Right atrium auricular region (tissue), 2 donors: ENCODE data around the gene UQCC2. TPM values are rescaled to one million over a fixed set of nuclear protein-coding genes. Genes with fewer than 3 reads are reported as not detected.
A peak's percentile ranks its signal among the peaks of the same experiment; 100 is the strongest.

ENCODE experiments used
- DNase-seq: peaks from one replicate; pipeline ENCODE4 v3.0.0-alpha.2; 2019; ENCODE audit warnings: low spot score
- H3K27ac ChIP-seq, 2 donors: fragments of 200-600 bp; sonication (generic); 1 replicate in 1 of 2; 2 replicates in 1 of 2; pipeline ENCODE4 v1.5.1; 2016 to 2019
- H3K27me3 ChIP-seq, 2 donors: fragments of 200-600 bp; sonication (generic); one replicate each; pipeline versions ENCODE4 v1.5.1 to v1.6.0; 2017 to 2019
- H3K36me3 ChIP-seq: fragments of 200-600 bp; sonication (generic); one replicate; pipeline ENCODE4 v1.5.1; 2016
- H3K4me1 ChIP-seq, 2 donors: fragments of 200-600 bp; sonication (generic); one replicate each; pipeline versions ENCODE4 v1.5.1 to v1.6.0; 2017 to 2019
- H3K4me3 ChIP-seq, 2 donors: fragments of 200-600 bp; sonication (generic); 1 replicate in 1 of 2; 2 replicates in 1 of 2; pipeline ENCODE4 v1.5.1; 2017 to 2019; ENCODE audit warnings: mild to moderate bottlenecking in 1 of 2, moderate library complexity in 1 of 2
- H3K9me3 ChIP-seq, 2 donors: fragments of 200-600 bp; sonication (generic); one replicate each; pipeline ENCODE4 v1.5.1; 2019
- CTCF ChIP-seq, 2 donors: fragments of 200-600 bp; sonication (generic); IDR thresholded peaks; one replicate each; pipeline ENCODE4 v1.5.1; 2019; ENCODE audit warnings: antibody characterized with exemption in 2 of 2
- total RNA-seq, 2 donors: library from RNA; depleted of rRNA; stranded (reverse); fragments of >200 nt; gene quantifications; one replicate each; pipeline ENCODE4 v1.1.0, GENCODE V29; 2016

The UQCC2 gene
- total RNA-seq, 2 donors from 2014 or later, result 69.1 to 143 TPM

DNA sequence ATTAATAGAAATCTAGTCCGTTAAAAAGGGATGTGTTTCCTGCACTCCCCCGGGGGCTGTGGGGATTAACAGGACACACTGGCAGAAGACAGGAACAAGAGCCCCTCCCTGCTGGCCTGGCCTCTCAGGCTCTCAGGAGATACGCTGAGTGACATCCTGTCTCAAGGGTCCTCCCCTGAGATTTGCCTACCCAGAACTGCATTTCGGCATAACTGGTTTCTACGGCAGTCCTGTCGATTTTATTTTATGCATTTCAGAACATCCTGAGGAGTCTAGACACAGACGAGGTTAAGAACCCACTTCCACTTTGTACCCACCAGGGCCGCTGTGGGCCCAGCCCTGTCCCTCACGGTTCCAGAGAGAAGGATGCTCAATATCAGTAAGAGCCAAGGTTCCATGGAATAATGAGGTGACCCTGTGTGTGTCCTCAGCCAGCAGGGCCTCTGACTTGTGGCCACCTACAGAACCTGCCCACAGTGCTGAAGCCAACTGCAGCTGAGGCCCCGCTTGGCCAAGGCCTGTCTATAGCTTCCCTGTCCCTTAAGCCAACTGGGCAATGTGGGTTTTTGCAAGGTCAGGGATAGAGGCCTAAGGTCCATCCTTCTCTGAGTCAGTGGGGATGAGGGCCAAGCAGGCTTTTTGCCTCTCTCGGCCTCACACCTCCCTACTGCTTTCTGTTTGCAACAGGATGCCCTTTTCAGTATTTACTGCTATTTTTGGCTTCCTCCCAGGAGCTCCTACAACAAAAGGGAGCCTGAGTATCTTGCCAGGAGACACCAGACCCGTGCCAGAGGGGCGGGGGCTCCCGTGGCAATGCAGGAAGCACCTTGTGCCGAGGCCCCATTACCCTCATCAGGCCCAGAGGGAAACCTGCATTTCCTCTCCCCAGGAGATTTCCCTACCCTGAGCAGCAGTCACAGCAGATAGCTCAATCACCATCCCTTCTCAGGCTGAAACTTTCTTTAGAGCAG, 14.7 kb downstream of the UQCC2 start:
- Histone ChIP-seq H3K9me3 (no peaks in the 10 kb centered on the region), H3K4me3 (no peak overlapping the region), H3K27me3 (no peaks in the 10 kb centered on the region), H3K36me3 (peaks cover 42% of the 10 kb centered on the region), H3K4me1 (peaks cover 0 to 85% of the 10 kb centered on the region in 2 donors), H3K27ac (peak overlapping the region; percentile 85 to 87)
- TF ChIP-seq CTCF (IDR thresholded peaks at IDR 0.05), result no peak
- DNase-seq, result peak; percentile 60

DNA sequence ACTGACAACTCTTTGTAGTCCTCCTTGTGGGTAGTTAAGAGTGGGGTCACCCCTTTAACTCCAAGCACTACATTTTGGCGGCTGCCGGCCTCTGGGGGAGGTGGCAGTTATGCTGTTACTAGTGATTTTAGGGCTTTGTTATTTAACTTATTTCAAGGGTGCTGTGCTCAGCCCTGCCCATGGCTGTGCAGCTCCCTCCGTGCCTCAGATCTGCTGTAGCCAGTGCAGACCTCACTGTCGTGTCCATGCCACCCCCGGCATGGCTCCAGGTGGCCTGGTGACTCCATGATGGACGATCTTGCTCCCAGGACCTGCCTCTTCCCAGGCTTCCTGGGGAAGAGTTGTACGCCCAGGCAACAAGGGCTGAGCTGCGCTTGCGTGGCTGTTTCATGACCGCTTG, 15.4 kb downstream of the UQCC2 start:
- H3K36me3 ChIP-seq, result peaks cover 44% of the 10 kb centered on the region
- no peak overlapping the region for H3K4me3 ChIP-seq
- peak overlapping the region; percentile 85 to 87 for H3K27ac ChIP-seq
- peaks cover 0 to 93% of the 10 kb centered on the region in 2 donors for H3K4me1 ChIP-seq
- DNase-seq, result no peak
- no peaks in the 10 kb centered on the region for H3K27me3 ChIP-seq
- H3K9me3 ChIP-seq, result no peaks in the 10 kb centered on the region
- TF ChIP-seq CTCF (IDR thresholded peaks at IDR 0.05), result no peak

GRCh38 chr6:33695451-33695887, 16.0 kb downstream of the UQCC2 start:
- Histone ChIP-seq H3K4me1 (peaks cover 0 to 91% of the 10 kb centered on the region in 2 donors), H3K36me3 (peaks cover 46% of the 10 kb centered on the region), H3K27ac (peak overlapping the region; percentile 85 to 87)

GRCh38 chr6:33694977-33695376, 16.5 kb downstream of the UQCC2 start:
- Histone ChIP-seq H3K4me1 (peaks cover 0 to 91% of the 10 kb centered on the region in 2 donors), H3K4me3 (no peak overlapping the region), H3K9me3 (no peaks in the 10 kb centered on the region), H3K27ac (peak overlapping the region; percentile 85 to 87), H3K36me3 (peaks cover 46% of the 10 kb centered on the region), H3K27me3 (no peaks in the 10 kb centered on the region)
- no peak for DNase-seq
- TF ChIP-seq CTCF (IDR thresholded peaks at IDR 0.05), result no peak

More at GRCh38 chr6:33695451-33695887, 16.0 kb downstream of the UQCC2 start:
- H3K27me3 ChIP-seq, result no peaks in the 10 kb centered on the region
- no peak for DNase-seq
- H3K4me3 ChIP-seq, result no peak overlapping the region
- TF ChIP-seq CTCF (IDR thresholded peaks at IDR 0.05), result no peak
- no peaks in the 10 kb centered on the region for H3K9me3 ChIP-seq

GRCh38 chr6:33694401-33694931, 17.0 kb downstream of the UQCC2 start:
- Histone ChIP-seq H3K27ac (peak overlapping the region; percentile 85 to 87), H3K27me3 (no peaks in the 10 kb centered on the region), H3K4me1 (peaks cover 0 to 88% of the 10 kb centered on the region in 2 donors), H3K9me3 (no peaks in the 10 kb centered on the region), H3K36me3 (peaks cover 46% of the 10 kb centered on the region), H3K4me3 (no peak overlapping the region)
- no peak for TF ChIP-seq CTCF (IDR thresholded peaks at IDR 0.05)
- no peak for DNase-seq
